AG10803 (cell line): ENCODE measurements around the gene TMEM37.

ENCODE experiments used
- DNase-seq: peaks from one replicate; pipeline ENCODE4 v3.0.0; 2010; ENCODE audit warnings: low read depth
- H3K4me3 ChIP-seq: 2 replicates; pipeline ENCODE4 v1.5.1; 2011; ENCODE audit warnings: mild to moderate bottlenecking, low read length, control low read depth
- TF ChIP-seq, protein P1 (sequence below): conservative IDR thresholded peaks from 2 replicates; pipeline ENCODE4 v1.5.1; 2011; ENCODE audit warnings: mild to moderate bottlenecking, low read length, control low read depth, inconsistent platforms

The TMEM37 gene

DNA sequence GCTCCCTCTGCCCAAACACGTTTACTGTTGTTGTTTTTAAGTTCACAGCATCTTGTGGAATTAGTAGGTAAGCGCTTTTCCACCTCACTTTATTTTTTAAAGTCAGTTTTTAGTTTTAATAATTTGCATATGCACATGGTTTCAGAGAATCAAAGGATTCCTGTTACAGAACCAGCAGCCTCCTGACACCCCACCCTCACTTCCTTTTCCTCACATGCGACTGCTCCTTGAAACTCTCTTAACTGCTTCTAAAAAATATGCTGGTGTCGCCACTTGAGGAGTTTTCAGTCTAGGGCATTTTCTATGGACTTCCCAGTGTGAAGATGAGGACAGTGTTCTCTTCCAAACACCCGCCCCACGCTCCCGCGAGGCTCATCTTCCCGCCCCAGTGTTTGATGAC lies 14.4 kb downstream of the TMEM37 start:
- TF ChIP-seq, protein P1, sequence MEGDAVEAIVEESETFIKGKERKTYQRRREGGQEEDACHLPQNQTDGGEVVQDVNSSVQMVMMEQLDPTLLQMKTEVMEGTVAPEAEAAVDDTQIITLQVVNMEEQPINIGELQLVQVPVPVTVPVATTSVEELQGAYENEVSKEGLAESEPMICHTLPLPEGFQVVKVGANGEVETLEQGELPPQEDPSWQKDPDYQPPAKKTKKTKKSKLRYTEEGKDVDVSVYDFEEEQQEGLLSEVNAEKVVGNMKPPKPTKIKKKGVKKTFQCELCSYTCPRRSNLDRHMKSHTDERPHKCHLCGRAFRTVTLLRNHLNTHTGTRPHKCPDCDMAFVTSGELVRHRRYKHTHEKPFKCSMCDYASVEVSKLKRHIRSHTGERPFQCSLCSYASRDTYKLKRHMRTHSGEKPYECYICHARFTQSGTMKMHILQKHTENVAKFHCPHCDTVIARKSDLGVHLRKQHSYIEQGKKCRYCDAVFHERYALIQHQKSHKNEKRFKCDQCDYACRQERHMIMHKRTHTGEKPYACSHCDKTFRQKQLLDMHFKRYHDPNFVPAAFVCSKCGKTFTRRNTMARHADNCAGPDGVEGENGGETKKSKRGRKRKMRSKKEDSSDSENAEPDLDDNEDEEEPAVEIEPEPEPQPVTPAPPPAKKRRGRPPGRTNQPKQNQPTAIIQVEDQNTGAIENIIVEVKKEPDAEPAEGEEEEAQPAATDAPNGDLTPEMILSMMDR: no peak
- no peak for DNase-seq
- H3K4me3 ChIP-seq: no peak overlapping the region

DNA sequence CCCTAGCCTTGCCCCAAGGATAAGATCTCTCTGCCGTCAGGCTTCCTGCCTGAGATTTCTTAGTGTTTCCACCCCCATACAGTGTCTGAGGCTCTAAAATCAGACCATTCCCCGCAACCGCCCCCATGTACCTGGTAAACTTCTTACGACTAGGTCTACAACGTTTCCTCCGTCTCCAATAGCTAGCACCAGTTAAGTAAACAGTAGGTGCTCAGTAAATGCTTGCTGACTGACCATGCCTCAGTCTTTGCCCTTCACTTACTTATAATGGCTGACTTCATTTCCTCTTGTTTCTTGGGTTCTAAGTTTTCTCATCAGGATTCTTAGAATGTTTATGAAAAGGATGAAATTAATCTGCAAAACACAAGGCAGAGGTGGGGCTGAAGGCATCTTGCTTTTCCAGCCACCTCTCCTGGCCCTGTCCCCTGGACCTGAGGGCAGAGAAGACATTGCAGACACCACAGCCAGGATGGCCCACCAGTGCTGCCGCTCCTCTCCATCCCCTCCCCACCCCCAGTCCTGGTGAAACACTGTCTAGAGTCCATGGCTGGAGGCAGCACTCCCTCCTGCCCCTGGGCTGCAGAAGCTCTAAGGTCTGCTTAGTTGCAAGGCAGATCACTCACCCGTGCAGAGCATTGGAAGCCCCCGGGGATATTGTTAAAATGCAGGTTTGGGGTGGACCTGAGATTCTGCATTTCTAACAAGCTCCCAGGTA lies 16.9 kb downstream of the TMEM37 start:
- TF ChIP-seq, protein P1: no peak
- DNase-seq: no peak
- no peak overlapping the region for H3K4me3 ChIP-seq

DNA sequence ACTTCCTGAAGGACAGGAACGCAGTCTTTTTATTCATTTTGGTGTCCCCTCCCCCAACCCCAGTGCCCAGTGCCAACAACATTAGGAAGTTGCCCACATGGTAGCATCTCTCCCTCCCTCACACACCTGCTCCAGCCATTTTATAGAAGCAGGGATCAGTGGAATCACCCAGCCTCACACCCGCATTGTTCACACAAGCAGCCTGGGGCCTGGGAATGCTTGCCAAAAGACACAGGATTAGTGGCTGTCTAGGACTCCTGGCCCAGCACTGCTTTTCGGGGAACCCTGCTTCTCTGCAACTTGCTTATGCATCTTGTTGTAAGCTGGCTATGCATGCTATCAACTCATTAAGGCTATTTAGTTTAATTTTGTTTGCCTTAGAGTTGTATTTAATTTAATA lies 17.9 kb downstream of the TMEM37 start:
- H3K4me3 ChIP-seq: no peak overlapping the region
- TF ChIP-seq, protein P1: no peak
- no peak for DNase-seq

DNA sequence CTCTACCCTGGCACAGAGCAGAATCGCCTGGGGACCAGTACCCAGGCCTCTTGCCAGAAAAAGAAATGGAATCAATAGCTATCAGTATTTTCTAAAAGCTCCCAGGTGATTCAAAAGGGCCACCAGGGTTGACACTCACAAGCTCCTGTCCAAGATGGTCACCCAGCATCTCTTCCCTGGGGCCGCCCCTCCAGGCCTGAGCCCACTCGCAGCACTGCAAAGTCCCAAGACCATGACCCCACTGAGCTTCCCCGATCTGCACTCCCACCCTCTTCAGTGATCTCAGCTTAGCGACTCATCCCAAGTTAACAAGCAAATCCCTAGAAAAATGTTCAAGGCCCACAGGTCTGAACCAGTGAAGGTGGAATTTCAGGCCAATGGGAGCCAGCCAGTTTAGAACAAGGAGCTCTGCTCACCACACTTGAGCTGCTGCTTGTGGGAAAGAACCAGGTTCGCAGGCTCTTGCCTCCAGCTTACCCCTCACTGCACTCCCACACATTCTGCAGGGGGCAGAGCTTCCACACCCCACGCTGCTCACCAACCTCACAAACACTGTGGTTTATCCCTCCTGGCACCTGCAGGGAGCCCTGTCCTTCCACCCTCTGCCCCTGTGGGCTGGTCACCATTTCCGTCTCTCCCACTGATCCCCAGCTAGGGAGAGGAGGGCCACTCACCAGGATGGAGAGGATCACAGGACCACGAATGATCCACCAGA lies 19.8 kb downstream of the TMEM37 start:
- TF ChIP-seq, protein P1: no peak
- no peak overlapping the region for H3K4me3 ChIP-seq
- no peak for DNase-seq

DNA sequence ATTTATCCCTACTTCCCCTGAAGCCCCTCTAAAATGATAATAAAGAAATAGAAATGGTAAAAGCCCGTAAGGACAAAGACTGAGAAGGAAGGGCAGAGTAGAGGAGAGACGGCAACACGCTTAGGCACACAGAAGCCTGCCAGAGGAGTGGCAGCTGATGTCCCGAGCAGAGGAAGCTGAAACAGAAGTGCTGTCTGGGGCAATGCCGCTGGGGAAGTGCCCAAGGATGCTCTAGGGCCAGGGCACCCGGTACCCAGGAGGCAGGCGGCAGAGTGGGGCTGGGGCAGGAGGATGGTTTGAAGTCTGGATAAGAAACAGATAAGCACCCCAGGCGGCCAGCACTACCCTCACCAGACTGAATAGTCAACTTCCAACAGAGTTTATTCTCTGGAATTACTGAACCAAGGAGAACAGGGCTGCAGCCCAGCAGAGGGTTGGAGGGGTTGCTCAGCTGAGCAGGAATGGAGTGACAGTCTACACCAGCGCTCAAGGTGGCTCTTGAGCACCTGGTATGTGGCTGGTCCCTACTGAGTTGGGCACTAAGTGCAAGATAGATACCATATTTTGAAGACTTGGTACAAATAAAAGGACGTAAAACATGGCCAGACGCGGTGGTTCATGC lies 22.4 kb downstream of the TMEM37 start:
- TF ChIP-seq, protein P1: no peak
- DNase-seq: no peak
- H3K4me3 ChIP-seq: no peak overlapping the region

DNA sequence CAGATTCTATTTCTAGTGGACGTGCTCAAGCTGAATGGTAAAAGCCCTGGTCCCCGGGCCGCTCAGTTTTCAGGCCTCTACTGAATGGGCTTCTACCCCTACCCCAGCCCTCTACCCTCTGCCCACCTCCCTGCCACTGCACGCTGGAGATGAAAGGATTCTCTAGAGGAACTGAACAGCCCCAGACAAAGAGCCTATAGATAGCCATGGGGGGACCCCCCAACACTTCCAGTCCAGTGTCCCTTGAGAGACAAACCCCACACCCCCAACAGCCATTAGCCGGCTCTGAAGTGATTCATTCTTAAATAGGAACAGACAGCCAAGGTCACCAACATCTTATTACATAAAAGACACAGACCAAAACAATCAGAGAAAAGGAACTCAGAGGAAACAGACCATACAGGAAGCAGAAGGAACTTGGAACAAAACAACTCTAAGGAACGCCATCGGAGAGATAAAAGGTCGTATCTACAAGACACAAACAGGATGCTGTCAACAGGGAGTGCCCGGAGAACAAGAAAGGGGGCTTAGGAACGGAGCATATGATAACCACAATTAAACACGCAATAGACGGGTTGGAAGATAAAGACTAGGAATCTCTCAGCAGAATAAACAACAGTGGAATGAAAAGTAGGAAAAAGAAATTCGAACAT lies 23.5 kb downstream of the TMEM37 start:
- H3K4me3 ChIP-seq: no peak overlapping the region
- no peak for DNase-seq
- TF ChIP-seq, protein P1: no peak
